ENCODE measurements around the gene ZNF485. TPM values are rescaled to one million over a fixed set of nuclear protein-coding genes. Genes with fewer than 3 reads are reported as not detected.
"Not testable (repeated sequence)": the region's sequence is repeated elsewhere in the genome, so short reads cannot be mapped to it uniquely, and the experiment has no call there.

Gene ZNF485
- 2.1 TPM for total RNA-seq
- long read RNA-seq, transcript ZNF485-201 (5 exons, 2,054 nt) = major isoform, 11 of 18 reads
- long read RNA-seq, partial matches to known transcripts = 0 of 18 reads
- long read RNA-seq, other reads (novel, unspliced or antisense) = 5 of 18 reads

GRCh38 chr10:43606323-43607198, at the start of gene ZNF485:
Gene ZNF485 (plus strand): TSS chr10:43606438. CDS start chr10:43607051, 613 bp downstream.
- DNase-seq (ENCODE audit: low spot score) = peak; percentile 92

GRCh38 chr10:43557214-43557613, 49.0 kb upstream of the ZNF485 start:
- no peak for DNase-seq (ENCODE audit: low spot score)

- no peak for DNase-seq (ENCODE audit: low spot score)
These were observed 36.6 kb upstream of the ZNF485 start for GRCh38 chr10:43569681-43570080.

GRCh38 chr10:43570971-43571370, 35.3 kb upstream of the ZNF485 start:
- no peak for DNase-seq (ENCODE audit: low spot score)

GRCh38 chr10:43573250-43574000, 32.8 kb upstream of the ZNF485 start:
- no peak for DNase-seq (ENCODE audit: low spot score)

GRCh38 chr10:43574001-43574892, 32.0 kb upstream of the ZNF485 start, which contains the start of gene ZNF239:
Gene ZNF239 (minus strand): TSS chr10:43574616. CDS start chr10:43558079, 16,537 bp downstream.
- DNase-seq (ENCODE audit: low spot score) = peak; percentile 96

- DNase-seq (ENCODE audit: low spot score) = no peak
These were observed 31.3 kb upstream of the ZNF485 start for GRCh38 chr10:43574906-43575305.

GRCh38 chr10:43576062-43576461, 30.2 kb upstream of the ZNF485 start:
- no peak for DNase-seq (ENCODE audit: low spot score)

GRCh38 chr10:43576580-43576979, 29.7 kb upstream of the ZNF485 start:
- DNase-seq (ENCODE audit: low spot score) = no peak

GRCh38 chr10:43584051-43584450, 22.2 kb upstream of the ZNF485 start:
- no peak for DNase-seq (ENCODE audit: low spot score)

GRCh38 chr10:43585046-43585445, 21.2 kb upstream of the ZNF485 start:
- DNase-seq (ENCODE audit: low spot score) = no peak

GRCh38 chr10:43585981-43586729, 20.1 kb upstream of the ZNF485 start:
- DNase-seq (ENCODE audit: low spot score) = no peak

- not testable (repeated sequence) for DNase-seq (ENCODE audit: low spot score)
These were observed 19.5 kb upstream of the ZNF485 start for GRCh38 chr10:43586730-43587115.

GRCh38 chr10:43591303-43591904, 14.8 kb upstream of the ZNF485 start:
- DNase-seq (ENCODE audit: low spot score) = no peak

GRCh38 chr10:43594944-43595589, 11.2 kb upstream of the ZNF485 start:
- no peak for DNase-seq (ENCODE audit: low spot score)

- DNase-seq (ENCODE audit: low spot score) = no peak
These were observed 10.4 kb upstream of the ZNF485 start for GRCh38 chr10:43595739-43596298.

GRCh38 chr10:43596546-43596945, 9.7 kb upstream of the ZNF485 start:
- no peak for DNase-seq (ENCODE audit: low spot score)

GRCh38 chr10:43598446-43598845, 7.8 kb upstream of the ZNF485 start:
- no peak for DNase-seq (ENCODE audit: low spot score)

GRCh38 chr10:43599333-43599732, 6.9 kb upstream of the ZNF485 start:
- no peak for DNase-seq (ENCODE audit: low spot score)

Data from mesenteric fat pad (tissue), 1 donor.